Gastroesophageal sphincter (tissue), 3 donors: ENCODE results near the gene CACNG4.

ENCODE experiments used
- POLR2AphosphoS5 ChIP-seq: sonication (generic); formaldehyde crosslinking; IDR thresholded peaks from one replicate; pipeline ENCODE4 v1.6.1; 2017; ENCODE audit warnings: antibody characterized with exemption
- TF ChIP-seq, protein P1 (sequence below), 4 experiments: fragments of 200-600 bp in 2 of 4; fragments of 450-650 bp in 2 of 4; sonication (generic) in 1 of 4; IDR thresholded peaks; one replicate each; pipeline ENCODE4 v1.5.1; 2017 to 2019; ENCODE audit warnings: antibody characterized with exemption in 4 of 4, mild to moderate bottlenecking in 2 of 4, moderate library complexity in 2 of 4

DNA sequence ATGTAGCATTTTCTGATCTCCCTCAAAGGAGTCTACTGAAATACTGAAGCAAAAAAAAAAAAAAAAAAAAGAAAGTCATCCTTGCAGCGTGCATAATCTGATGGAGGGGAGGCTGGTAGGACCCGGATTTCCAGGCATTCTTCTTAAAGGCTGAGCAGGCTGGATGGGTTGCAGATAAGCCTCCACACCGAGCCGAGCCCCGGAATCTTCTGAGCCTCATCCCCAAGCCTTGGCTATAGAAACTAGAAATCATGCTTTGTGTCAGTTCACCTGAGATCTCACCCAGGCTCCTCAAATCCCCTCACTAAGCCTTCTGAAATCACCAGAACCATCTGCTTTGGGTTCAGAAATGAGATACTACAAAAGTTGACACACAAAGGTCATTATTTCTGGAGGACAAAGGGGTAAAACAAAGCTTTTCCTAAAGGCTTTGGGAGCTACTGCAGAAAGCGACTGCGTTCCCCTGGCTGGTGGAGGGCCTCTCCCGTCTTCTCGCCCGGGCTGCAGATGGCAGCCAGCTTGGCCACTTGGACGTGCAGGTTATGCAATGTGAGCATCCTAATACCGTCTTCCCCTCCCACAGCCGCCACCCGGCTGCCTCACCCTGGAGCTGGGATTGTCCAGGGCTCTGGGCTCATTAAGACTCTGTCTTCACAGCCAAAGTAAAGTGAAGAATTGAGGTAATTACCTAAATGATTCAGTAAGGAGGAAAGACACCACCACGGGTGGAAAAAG is 4.7 kb upstream of the CACNG4 start:
- TF ChIP-seq, protein P1, sequence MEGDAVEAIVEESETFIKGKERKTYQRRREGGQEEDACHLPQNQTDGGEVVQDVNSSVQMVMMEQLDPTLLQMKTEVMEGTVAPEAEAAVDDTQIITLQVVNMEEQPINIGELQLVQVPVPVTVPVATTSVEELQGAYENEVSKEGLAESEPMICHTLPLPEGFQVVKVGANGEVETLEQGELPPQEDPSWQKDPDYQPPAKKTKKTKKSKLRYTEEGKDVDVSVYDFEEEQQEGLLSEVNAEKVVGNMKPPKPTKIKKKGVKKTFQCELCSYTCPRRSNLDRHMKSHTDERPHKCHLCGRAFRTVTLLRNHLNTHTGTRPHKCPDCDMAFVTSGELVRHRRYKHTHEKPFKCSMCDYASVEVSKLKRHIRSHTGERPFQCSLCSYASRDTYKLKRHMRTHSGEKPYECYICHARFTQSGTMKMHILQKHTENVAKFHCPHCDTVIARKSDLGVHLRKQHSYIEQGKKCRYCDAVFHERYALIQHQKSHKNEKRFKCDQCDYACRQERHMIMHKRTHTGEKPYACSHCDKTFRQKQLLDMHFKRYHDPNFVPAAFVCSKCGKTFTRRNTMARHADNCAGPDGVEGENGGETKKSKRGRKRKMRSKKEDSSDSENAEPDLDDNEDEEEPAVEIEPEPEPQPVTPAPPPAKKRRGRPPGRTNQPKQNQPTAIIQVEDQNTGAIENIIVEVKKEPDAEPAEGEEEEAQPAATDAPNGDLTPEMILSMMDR (IDR thresholded peaks at IDR 0.05) = no peak
- TF ChIP-seq POLR2AphosphoS5 = no peak
